ENCODE results near the gene PARVB. TPM values are rescaled to one million over a fixed set of nuclear protein-coding genes. Genes with fewer than 3 reads are reported as not detected.
A peak's percentile ranks its signal among the peaks of the same experiment; 100 is the strongest.

PARVB gene
- total and polyA plus RNA-seq, 2 of the 8 experiments (the other 6 are each of a cell fraction or from before 2014, with no cell fraction given) = 14.5 to 18.6 TPM

GRCh38 chr22:44108806-44109385 lies 84.8 kb downstream of the PARVB start:
- no peak overlapping the region for H3K4me3 ChIP-seq (ENCODE audit: extremely low read depth in 1 of 4, insufficient read depth in 2 of 4, low read depth in 3 of 4, low read length in 4 of 4)
- H4K20me1 ChIP-seq (replicated peaks in 1 of 2; ENCODE audit: control insufficient read depth in 1 of 2, insufficient read depth in 2 of 2, low read length in 2 of 2) = no peaks in the 10 kb centered on the region
- H3K9ac ChIP-seq (replicated peaks in 1 of 4; ENCODE audit: extremely low read depth in 1 of 4, low read depth in 3 of 4, low read length in 3 of 4) = no peak overlapping the region; a peak in 1 of 7 replicates
- H3K56ac ChIP-seq (replicated peaks; ENCODE audit: insufficient read length, low read depth, low read length) = no peak overlapping the region
- ChIA-PET CTCF (ENCODE audit: partially characterized antibody) (interaction anchor here (0.6 to 1.4 kb wide), 5 partner anchors 10 to 1662 kb away, joined by 3 to 8 read pairs (median 3); no protein-coding TSS in a partner anchor), POLR2A (ENCODE audit: partially characterized antibody) (interaction anchor here (0.6 to 1.6 kb wide), 3 partner anchors 37 to 1611 kb away, joined by 3 to 6 read pairs (median 3); no protein-coding TSS in a partner anchor)
- no peak overlapping the region for H4K5ac ChIP-seq (ENCODE audit: insufficient read length, low read depth, low read length)
- DNase-seq (ENCODE audit: low read depth in 1 of 2, low spot score in 2 of 2) = no peak
- no peaks in the 10 kb centered on the region for H3K79me2 ChIP-seq (ENCODE audit: control insufficient read depth in 1 of 2, insufficient read depth in 2 of 2, low read length in 2 of 2)
- no peaks in the 10 kb centered on the region; a peak in 1 of 7 replicates for H3K27me3 ChIP-seq (replicated peaks in 1 of 4; ENCODE audit: control insufficient read depth in 3 of 4, extremely low read depth in 1 of 4, insufficient read depth in 3 of 4, low read length in 3 of 4)
- H3K14ac ChIP-seq (ENCODE audit: insufficient read length) = no peak overlapping the region
- 0 out of 2 replicates have a peak, but pooled peaks cover 2% of the 10 kb centered on the region for H3K23me2 ChIP-seq (ENCODE audit: low read depth, low read length)
- no peaks in the 10 kb centered on the region for H3K36me3 ChIP-seq (ENCODE audit: control insufficient read depth in 2 of 4, insufficient read depth in 4 of 4, low read length in 3 of 4)
- H3K18ac ChIP-seq (ENCODE audit: extremely low read depth, low read length) = peak overlapping the region; percentile 32; the same call in 1 of the 2 replicates
- peak overlapping the region; percentile 68; the same call in 1 of the 2 replicates for H2BK12ac ChIP-seq (ENCODE audit: low read depth, low read length)
- H3K4me1 ChIP-seq (replicated peaks in 1 of 4; ENCODE audit: control insufficient read depth in 3 of 4, insufficient read depth in 4 of 4, low read length in 3 of 4) = peaks cover 8 to 18% (median 14%) of the 10 kb centered on the region in 4 experiments; a peak in 6 of 7 replicates
- peak overlapping the region; percentile 86 for H2BK20ac ChIP-seq (ENCODE audit: low read length)
- 81% methylated on average over 14 of the region's 14 CpGs; no CpG with 5 or more reads in 1 of the 2 experiments for WGBS, 2 experiments (ENCODE audit: extremely low coverage in 1 of 2, insufficient coverage in 1 of 2, insufficient read length in 1 of 2, insufficient replicate concordance in 2 of 2, low coverage in 1 of 2, low lambda C conversion rate in 2 of 2, missing lambda C conversion rate in 1 of 2)
- H4K91ac ChIP-seq (replicated peaks; ENCODE audit: insufficient read length, low read length) = no peak overlapping the region
- H3K4me2 ChIP-seq (ENCODE audit: insufficient read depth in 1 of 2, low read depth in 2 of 2, low read length in 2 of 2) = no peak overlapping the region
- H3K9me3 ChIP-seq (ENCODE audit: insufficient read depth in 2 of 2, low read depth in 1 of 2, low read length in 1 of 2) = peaks cover 4 to 7% of the 10 kb centered on the region in 2 experiments
- 0 out of 2 replicates have a peak overlapping the region, but pooled peaks have one; percentile 93 for H2AK5ac ChIP-seq (ENCODE audit: low read depth, low read length)
- H2AFZ ChIP-seq (ENCODE audit: low read length) = no peak overlapping the region
- H4K8ac ChIP-seq (ENCODE audit: extremely low read depth, insufficient read depth, low read length) = no peak overlapping the region
- no peak overlapping the region for H2BK5ac ChIP-seq (ENCODE audit: low read depth, low read length)
- no peak overlapping the region for H3K27ac ChIP-seq (ENCODE audit: low read depth, low read length)
- H2BK120ac ChIP-seq (replicated peaks; ENCODE audit: low read depth, low read length) = no peak overlapping the region
- H3K79me1 ChIP-seq (ENCODE audit: low read depth, low read length) = no peaks in the 10 kb centered on the region
- H3K4ac ChIP-seq (replicated peaks; ENCODE audit: insufficient read length, low read depth, low read length) = no peak overlapping the region
- H2BK15ac ChIP-seq (ENCODE audit: low read length) = no peak overlapping the region
- no peak overlapping the region for H3K23ac ChIP-seq (ENCODE audit: insufficient read length)
- no peak for FAIRE-seq
- TF ChIP-seq KDM5A (IDR thresholded peaks at IDR 0.05; ENCODE audit: low read length) (no peak), RXRA (IDR thresholded peaks at IDR 0.05; ENCODE audit: insufficient read depth, low read depth, low read length) (no peak), CHD2 (IDR thresholded peaks at IDR 0.05; ENCODE audit: low read length) (no peak), CREB1 (IDR thresholded peaks at IDR 0.05) (no peak), GTF2F1 (IDR thresholded peaks at IDR 0.05; ENCODE audit: borderline replicate concordance, low read depth, low read length) (no peak), SIRT6 (IDR thresholded peaks at IDR 0.05; ENCODE audit: low read length) (no peak), RBBP5 (IDR thresholded peaks at IDR 0.05; ENCODE audit: borderline replicate concordance, low read depth, low read length) (no peak), CTBP2 (IDR thresholded peaks at IDR 0.05; ENCODE audit: borderline replicate concordance, insufficient read depth, insufficient read length, low read length) (no peak), CEBPB (IDR thresholded peaks at IDR 0.05; ENCODE audit: low read depth, low read length) (no peak), MAFK (IDR thresholded peaks at IDR 0.05; ENCODE audit: low read depth, low read length) (no peak), CBX5 (IDR thresholded peaks at IDR 0.05; ENCODE audit: low read depth, low read length) (no peak), BCL11A (IDR thresholded peaks at IDR 0.05; ENCODE audit: low read depth in 2 of 2, low read length in 2 of 2) (no peak), ZNF274 (IDR thresholded peaks at IDR 0.05; ENCODE audit: borderline replicate concordance, extremely low read depth, low read length) (no peak)
